Germinal center (tissue), 1 donor: ENCODE data around the gene CRX.
"Not testable (repeated sequence)": the region's sequence is repeated elsewhere in the genome, so short reads cannot be mapped to it uniquely, and the experiment has no call there.

Experiments
- DNase-seq: peaks from one replicate; pipeline ENCODE4 v3.0.0; 2012; ENCODE audit warnings: mixed read lengths, low spot score

CRX gene

GRCh38 chr19:47803671-47804070 is 18.1 kb upstream of the CRX start:
- not testable (repeated sequence) for DNase-seq

DNA sequence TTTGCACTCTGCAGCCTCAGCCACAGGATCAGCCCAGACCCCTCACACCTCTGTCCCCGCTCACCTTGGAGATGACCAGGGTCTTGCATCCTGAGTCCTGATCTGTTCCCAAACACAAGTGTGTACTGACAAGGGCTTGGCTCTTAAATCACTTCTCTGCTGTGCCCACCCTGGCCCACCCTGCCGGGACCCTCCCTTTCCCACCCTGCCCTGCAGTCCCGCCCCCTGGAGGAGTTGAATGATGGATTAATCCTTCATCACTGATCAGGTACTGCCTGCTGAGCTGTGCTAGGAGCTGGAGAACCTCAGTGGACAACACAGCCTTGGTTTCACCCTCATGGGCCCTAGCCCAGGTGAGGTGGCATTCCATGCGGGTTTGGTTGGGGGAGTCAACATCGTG is 17.3 kb upstream of the CRX start, which contains the start of gene TPRX1:
TPRX1 (minus strand) TSS at position 101 of the 400 bp plus-strand sequence; CDS start at position 89, 12 bp downstream.
- not testable (repeated sequence) for DNase-seq

DNA sequence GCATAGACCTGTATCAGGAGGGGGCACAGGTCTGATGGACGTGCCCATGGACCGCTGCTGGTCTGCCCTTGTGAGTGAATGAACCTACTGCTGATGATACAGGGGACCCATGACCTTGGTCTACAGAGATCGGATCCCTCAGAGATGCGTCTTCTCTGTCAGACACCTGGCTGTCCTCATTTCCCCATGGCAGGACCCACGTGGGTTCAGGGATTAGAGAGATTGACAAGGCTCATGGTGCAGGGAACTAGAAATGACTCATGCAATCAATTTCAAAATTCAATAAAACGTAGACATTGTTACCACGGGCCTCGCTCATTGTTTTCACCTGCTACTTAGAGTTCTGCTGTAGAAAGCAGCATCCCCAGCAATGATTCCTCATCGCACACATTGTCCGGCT is 16.4 kb upstream of the CRX start:
- no peak for DNase-seq

DNA sequence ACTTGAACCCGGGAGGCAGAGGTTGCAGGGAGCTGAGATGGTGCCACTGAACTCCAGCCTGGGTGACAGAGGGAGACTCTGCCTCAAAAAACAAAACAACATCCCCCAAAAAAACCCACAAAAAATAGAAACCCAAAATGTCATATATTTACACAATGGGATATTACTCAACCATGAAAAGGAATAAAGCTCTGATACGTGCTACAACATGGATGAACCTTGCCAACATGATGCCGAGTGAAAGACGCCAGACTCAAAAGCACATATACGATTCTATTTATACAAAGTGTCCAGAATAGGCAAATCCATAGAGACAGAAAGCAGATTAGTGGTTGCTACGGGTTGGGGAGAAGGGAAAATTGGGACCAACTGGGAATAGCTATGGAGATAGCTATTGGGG is 15.3 kb upstream of the CRX start:
- DNase-seq = no peak

DNA sequence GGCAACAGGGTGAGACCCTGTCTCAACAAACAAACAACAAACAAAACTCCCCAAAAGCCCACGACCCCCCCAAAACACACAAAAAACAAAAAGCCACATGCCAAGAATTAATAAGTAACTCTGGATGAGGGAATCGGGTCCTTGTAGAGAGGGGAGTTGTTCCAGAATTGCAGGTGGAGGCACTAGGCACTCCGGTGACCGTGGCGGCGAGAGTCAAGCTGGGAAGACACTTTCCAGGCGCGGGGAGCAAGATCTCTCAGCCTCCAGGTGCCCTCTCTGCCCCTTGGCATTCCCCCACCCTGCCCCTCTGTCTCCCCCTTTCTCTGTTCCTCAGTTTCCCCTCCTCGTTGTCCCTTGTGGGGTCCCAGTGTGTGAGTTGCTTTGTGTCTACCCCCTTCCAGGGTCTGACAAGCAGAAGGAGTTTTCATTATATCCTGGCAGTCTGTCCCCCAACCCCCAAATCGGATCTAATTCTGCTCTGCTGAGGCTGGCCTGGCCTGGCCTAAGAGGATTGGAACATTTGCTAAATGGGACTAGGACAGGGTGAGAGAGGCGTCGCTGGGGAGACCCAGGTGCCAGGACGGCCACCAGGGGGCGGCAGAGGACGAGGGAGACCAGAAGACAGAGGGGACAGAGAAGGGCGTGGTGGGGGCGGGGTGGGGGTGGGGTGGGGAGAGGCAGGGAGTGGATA is 8.3 kb upstream of the CRX start:
- peak; percentile 66 for DNase-seq

- no peak for DNase-seq
Measured at GRCh38 chr19:47813995-47814328, 7.8 kb upstream of the CRX start.

DNA sequence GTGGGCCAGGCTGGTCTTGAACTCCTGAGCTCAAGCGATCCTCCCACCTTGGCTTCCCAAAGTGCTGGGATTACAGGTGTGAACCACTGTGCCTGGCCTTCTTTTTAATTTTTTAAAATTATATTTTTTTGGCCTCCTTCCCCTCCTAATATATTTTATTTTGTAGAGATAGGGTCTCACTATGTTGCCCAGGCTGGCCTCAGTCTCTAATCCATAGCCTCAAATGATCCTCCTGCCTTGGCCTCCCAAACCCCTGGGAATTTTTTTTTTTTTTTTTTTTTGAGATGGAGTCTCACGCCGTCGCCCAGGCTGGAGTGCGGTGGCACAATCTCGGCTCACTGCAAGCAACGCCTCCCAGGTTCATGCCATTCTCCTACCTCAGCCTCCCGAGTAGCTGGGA is 5.5 kb upstream of the CRX start:
- not testable (repeated sequence) for DNase-seq

DNA sequence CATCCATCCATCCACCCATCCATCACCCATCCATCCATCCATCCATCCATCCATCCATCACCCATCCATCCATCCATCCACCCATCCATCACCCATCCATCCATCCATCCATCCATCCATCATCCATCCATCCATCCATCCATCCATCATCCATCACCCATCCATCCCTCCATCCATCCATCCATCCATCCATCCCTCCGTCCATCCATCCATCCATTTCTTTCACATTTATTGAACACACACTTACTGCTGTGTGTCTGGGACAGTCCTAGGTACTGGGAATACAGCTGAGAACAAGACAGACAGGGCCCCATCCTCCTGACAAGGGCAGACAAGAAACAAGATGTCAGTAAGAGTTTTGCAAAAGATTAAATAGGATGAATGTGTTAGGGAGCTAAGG is 3.5 kb upstream of the CRX start:
- not testable (repeated sequence) for DNase-seq

DNA sequence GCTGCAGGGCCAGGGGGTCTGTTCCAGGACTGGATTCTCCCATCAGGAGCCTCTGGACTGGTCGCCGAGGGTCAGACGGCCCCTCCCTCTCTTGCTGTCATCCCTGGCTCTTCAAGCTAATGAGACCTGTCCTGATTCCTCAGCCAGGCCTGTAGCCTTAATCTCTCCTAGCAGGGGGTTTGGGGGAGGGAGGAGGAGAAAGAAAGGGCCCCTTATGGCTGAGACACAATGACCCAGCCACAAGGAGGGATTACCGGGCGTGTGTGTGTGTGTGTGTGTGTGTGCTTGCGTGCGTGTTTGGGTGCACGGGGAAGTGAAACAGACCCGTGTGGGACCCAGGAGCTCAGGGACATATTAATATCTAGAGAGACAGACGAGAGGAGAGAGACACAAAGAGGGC is 1.9 kb upstream of the CRX start:
- no peak for DNase-seq

DNA sequence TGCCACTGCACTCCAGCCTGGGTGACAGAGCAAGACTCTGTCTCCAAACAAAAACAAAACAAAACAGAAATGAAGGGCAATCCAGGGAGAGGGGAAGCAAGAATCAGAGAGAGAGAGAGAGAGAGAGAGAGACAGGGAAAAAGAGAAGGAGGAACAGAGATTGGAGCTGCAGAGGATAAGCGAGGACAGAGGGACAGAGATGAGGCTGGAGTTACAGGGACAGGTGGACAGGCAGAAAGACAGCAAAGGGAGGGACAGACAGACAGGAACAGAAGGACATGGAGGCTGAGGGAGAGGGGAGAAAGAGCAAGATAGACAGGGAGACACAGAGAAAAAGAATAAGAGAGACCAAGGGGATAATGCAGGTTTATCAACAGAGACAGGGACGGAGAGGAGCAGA is 1.3 kb upstream of the CRX start:
- DNase-seq = no peak

- no peak for DNase-seq
Measured at GRCh38 chr19:47824396-47824795, 2.7 kb downstream of the CRX start.

GRCh38 chr19:47826800-47827199 is 5.1 kb downstream of the CRX start:
- no peak for DNase-seq

DNA sequence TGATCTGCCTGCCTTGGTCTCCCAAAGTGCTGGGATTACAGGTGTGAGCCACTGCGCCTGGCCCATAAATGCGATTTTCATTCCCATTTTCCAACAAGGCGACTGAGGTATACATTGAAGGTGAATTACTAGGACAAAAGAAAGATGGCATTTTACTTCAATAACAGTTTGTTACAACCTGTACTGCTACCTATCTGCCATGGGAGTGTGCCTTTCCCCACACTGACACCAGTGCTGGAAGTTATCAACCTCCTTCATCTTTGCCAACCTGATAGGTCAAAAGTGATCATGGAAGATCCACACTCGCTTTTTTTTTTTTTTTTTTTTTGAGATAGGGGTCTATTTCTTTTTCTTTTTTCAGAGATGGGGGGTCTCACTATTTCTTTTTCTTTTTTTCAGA is 11.0 kb downstream of the CRX start:
- DNase-seq = no peak

- DNase-seq = no peak
Measured at GRCh38 chr19:47836038-47836437, 14.3 kb downstream of the CRX start.

DNA sequence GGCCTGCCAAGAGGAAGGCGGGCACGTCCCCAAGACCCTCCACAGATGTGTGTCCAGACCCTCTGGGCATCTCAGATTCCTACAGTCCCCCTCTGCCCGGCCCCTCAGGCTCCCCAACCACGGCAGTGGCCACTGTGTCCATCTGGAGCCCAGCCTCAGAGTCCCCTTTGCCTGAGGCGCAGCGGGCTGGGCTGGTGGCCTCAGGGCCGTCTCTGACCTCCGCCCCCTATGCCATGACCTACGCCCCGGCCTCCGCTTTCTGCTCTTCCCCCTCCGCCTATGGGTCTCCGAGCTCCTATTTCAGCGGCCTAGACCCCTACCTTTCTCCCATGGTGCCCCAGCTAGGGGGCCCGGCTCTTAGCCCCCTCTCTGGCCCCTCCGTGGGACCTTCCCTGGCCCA is 17.7 kb downstream of the CRX start:
- no peak for DNase-seq

- DNase-seq = no peak
Measured at GRCh38 chr19:47839913-47840312, 18.2 kb downstream of the CRX start.

- no peak for DNase-seq
Measured at GRCh38 chr19:47842941-47843340, 21.2 kb downstream of the CRX start.

- DNase-seq = no peak
Measured at GRCh38 chr19:47848425-47848822, 26.7 kb downstream of the CRX start.

DNA sequence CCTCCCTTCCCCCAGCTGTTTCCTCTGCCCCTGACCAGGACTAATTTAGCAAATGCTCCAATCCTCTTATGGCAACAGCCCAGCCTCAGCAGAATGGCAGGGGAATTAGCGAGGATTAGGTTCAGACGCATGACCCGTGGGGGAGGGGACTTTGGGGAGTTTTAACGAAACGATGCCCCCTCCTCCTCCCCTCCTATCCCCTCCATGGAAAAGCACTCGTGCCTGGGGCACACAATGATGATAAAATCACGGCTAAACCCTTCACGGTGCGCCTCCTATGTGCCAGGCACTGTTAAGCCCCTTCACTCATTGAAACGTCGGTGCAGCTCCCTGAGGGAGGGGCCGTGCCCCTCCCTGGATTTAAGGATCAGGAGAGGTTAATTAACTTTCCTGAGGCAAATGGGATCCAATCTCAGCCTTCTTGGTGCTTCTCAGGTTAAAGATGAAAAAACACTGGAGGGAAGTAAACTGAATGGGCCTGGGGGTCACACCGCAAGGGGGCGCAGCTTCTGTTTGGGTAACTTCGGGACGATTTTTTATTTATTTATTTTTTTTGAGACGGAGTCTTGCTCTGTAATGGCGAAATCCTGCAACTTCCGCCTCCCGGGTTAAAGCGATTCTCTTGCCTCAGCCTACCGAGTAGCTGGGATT is 27.2 kb downstream of the CRX start:
- DNase-seq = no peak

DNA sequence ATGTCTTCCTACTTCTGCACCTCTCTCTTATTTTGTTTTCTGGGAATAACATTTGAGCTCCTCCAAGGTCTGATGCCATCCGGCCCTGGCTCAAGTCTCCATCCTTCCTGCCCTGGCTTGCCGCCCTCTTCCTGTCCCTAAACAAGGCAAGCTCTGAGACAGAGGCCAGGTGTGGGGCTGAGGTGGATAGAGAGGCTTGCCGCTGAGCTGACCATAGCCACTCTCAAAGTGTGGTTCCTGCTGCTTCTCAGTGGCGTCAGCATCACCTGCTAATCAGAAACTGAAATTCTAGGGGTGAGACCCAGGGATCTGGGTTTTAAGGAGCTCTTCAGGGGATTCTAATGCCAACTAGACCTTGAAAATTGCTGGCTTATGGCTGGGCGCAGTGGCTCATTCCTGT is 31.3 kb downstream of the CRX start:
- no peak for DNase-seq

- DNase-seq = no peak
Measured at GRCh38 chr19:47854459-47854858, 32.7 kb downstream of the CRX start.

GRCh38 chr19:47858231-47858630 is 36.5 kb downstream of the CRX start:
- DNase-seq = not testable (repeated sequence)

DNA sequence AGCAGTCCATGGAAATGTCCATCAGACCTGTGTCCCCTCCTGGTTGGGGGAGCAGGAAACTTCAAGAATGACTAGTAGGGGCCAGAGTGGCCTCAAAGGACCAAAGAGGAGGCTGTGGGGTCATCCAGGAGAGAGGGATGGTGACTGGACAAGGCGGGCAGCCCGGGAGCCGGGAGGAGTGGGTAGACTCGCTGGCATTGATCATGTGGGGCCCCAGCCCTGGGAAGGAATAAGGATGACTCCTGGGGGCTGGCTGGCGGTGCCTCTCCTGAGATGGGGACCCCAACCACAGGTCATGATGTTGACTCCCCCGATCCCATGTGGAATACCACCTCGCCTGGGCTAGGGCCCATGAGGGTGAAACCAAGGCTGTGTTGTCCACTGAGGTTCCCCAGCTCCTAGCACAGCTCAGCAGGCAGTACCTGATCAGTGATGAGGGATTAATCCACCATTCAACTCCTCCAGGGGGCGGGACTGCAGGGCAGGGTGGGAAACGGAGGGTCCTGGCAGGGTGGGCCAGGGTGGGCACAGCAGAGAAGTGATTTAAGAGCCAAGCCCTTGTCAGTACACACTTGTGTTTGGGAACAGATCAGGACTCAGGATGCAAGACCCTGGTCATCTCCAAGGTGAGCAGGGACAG is 37.0 kb downstream of the CRX start, which contains the start of gene TPRX2:
TPRX2 (plus strand) TSS at position 590 of the 640 bp plus-strand sequence; CDS start at position 602, 12 bp downstream.
- DNase-seq = not testable (repeated sequence)
